ENCODE results near the gene PEX19.
A peak's percentile ranks its signal among the peaks of the same experiment; 100 is the strongest.

PEX19 gene

DNA sequence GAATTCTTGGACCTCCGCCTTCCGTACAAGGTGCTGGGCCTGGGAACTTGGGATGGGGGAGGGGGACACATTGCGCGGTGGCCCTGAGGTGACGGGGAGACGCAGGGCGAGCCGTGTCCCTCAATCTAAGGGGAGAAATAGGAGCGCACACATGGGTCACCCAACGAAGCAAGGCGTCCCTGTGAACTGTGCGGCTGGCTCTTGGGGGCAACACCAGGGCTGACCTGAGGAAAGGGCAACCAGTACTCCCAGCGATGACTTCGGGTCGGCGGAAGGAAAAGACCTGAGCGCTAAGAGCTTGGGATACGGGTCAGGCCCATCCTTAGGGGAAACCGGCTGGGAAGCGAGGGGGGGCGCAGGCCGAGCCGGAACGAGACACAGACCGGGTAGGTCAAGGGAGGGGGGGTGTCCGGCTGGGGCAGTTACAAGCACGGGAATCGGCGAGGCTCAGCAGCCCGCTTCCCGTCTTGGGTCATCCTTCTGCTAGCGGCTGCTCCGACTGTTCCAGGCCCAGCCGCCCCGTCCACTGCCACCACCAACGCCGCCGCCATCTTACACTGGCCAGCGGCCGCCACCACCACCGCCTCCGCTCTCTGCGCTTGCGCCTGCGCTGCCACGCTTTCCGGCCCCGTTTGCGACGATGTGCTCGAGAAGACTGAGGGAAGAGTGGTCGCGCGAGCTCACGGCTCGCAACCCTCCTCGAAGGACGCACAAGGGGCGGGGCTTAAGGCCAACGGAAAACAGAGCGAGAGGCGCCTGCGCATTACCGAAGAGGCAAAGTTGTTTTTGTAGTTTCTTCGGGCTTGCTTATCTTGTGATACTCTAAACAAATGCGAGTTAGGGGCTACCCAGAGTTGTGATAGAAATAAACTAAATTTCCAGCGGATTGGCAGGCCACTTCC, 22.8 kb downstream of the PEX19 start, which contains the start of gene DCAF8 (continued):
- TF ChIP-seq, protein P1, sequence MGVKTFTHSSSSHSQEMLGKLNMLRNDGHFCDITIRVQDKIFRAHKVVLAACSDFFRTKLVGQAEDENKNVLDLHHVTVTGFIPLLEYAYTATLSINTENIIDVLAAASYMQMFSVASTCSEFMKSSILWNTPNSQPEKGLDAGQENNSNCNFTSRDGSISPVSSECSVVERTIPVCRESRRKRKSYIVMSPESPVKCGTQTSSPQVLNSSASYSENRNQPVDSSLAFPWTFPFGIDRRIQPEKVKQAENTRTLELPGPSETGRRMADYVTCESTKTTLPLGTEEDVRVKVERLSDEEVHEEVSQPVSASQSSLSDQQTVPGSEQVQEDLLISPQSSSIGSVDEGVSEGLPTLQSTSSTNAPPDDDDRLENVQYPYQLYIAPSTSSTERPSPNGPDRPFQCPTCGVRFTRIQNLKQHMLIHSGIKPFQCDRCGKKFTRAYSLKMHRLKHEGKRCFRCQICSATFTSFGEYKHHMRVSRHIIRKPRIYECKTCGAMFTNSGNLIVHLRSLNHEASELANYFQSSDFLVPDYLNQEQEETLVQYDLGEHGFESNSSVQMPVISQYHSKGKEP (tag by site-specific recombination; IDR thresholded peaks at IDR 0.05) = 0 out of 2 replicates have a peak, but pooled peaks have one; percentile 7
- TF ChIP-seq, protein P2, sequence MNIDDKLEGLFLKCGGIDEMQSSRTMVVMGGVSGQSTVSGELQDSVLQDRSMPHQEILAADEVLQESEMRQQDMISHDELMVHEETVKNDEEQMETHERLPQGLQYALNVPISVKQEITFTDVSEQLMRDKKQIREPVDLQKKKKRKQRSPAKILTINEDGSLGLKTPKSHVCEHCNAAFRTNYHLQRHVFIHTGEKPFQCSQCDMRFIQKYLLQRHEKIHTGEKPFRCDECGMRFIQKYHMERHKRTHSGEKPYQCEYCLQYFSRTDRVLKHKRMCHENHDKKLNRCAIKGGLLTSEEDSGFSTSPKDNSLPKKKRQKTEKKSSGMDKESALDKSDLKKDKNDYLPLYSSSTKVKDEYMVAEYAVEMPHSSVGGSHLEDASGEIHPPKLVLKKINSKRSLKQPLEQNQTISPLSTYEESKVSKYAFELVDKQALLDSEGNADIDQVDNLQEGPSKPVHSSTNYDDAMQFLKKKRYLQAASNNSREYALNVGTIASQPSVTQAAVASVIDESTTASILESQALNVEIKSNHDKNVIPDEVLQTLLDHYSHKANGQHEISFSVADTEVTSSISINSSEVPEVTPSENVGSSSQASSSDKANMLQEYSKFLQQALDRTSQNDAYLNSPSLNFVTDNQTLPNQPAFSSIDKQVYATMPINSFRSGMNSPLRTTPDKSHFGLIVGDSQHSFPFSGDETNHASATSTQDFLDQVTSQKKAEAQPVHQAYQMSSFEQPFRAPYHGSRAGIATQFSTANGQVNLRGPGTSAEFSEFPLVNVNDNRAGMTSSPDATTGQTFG (tag by site-specific recombination; IDR thresholded peaks at IDR 0.05; ENCODE audit: borderline replicate concordance) = no peak
- TF ChIP-seq ZNF221 (tag by site-specific recombination; IDR thresholded peaks at IDR 0.05; ENCODE audit: borderline replicate concordance) (no peak), GLI2 (tag by site-specific recombination; IDR thresholded peaks at IDR 0.05; ENCODE audit: borderline replicate concordance, low read depth) (no peak), IKZF3 (tag by site-specific recombination; IDR thresholded peaks at IDR 0.05) (peak; percentile 85), ZXDB (tag by site-specific recombination; IDR thresholded peaks at IDR 0.05) (peak; percentile 72), SALL2 (tag by site-specific recombination; IDR thresholded peaks at IDR 0.05; ENCODE audit: borderline replicate concordance) (no peak), ZNF600 (tag by site-specific recombination; IDR thresholded peaks at IDR 0.05) (peak; percentile 81), ZNF394 (tag by site-specific recombination; IDR thresholded peaks at IDR 0.05; ENCODE audit: borderline replicate concordance) (0 out of 2 replicates have a peak, but pooled peaks have one; percentile 38), KLF1 (tag by site-specific recombination; IDR thresholded peaks at IDR 0.05) (peak; percentile 43; the same call in 1 of the 2 replicates), KLF9 (tag by site-specific recombination; IDR thresholded peaks at IDR 0.05; ENCODE audit: low read depth) (peak; percentile 51; the same call in 1 of the 2 replicates), ZNF146 (tag by site-specific recombination; IDR thresholded peaks at IDR 0.05) (peak; percentile 67), ZNF785 (tag by site-specific recombination; IDR thresholded peaks at IDR 0.05) (no peak), ZNF776 (tag by site-specific recombination; IDR thresholded peaks at IDR 0.05; ENCODE audit: borderline replicate concordance) (no peak), ZNF585B (tag by site-specific recombination; IDR thresholded peaks at IDR 0.05) (peak; percentile 37), EGR2 (tag by site-specific recombination; IDR thresholded peaks at IDR 0.05; ENCODE audit: low read depth) (peak; percentile 85), YY1 (tag by site-specific recombination; IDR thresholded peaks at IDR 0.05) (peak; percentile 97), ZNF76 (tag by site-specific recombination; IDR thresholded peaks at IDR 0.05; ENCODE audit: borderline replicate concordance, low read depth) (peak; percentile 91), ZNF549 (tag by site-specific recombination; IDR thresholded peaks at IDR 0.05) (no peak), ZNF707 (tag by site-specific recombination; IDR thresholded peaks at IDR 0.05) (no peak), GFI1B (tag by site-specific recombination; IDR thresholded peaks at IDR 0.05) (peak; percentile 70; the same call in 1 of the 2 replicates), GLIS1 (tag by site-specific recombination; IDR thresholded peaks at IDR 0.05) (peak; percentile 67; the same call in 1 of the 2 replicates), ZNF610 (tag by site-specific recombination; IDR thresholded peaks at IDR 0.05; ENCODE audit: borderline replicate concordance) (peak; percentile 64; the same call in 1 of the 2 replicates), ZNF404 (tag by site-specific recombination; IDR thresholded peaks at IDR 0.05) (no peak), ZNF660 (tag by site-specific recombination; IDR thresholded peaks at IDR 0.05) (peak; percentile 9; the same call in 1 of the 2 replicates)
- TF ChIP-seq, protein P3, sequence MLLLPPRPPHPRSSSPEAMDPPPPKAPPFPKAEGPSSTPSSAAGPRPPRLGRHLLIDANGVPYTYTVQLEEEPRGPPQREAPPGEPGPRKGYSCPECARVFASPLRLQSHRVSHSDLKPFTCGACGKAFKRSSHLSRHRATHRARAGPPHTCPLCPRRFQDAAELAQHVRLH (tag by site-specific recombination; IDR thresholded peaks at IDR 0.05) = no peak
- TF ChIP-seq, protein P4, sequence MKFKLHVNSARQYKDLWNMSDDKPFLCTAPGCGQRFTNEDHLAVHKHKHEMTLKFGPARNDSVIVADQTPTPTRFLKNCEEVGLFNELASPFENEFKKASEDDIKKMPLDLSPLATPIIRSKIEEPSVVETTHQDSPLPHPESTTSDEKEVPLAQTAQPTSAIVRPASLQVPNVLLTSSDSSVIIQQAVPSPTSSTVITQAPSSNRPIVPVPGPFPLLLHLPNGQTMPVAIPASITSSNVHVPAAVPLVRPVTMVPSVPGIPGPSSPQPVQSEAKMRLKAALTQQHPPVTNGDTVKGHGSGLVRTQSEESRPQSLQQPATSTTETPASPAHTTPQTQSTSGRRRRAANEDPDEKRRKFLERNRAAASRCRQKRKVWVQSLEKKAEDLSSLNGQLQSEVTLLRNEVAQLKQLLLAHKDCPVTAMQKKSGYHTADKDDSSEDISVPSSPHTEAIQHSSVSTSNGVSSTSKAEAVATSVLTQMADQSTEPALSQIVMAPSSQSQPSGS (tag by site-specific recombination; IDR thresholded peaks at IDR 0.05; ENCODE audit: low read depth) = no peak
- TF ChIP-seq, protein P5, sequence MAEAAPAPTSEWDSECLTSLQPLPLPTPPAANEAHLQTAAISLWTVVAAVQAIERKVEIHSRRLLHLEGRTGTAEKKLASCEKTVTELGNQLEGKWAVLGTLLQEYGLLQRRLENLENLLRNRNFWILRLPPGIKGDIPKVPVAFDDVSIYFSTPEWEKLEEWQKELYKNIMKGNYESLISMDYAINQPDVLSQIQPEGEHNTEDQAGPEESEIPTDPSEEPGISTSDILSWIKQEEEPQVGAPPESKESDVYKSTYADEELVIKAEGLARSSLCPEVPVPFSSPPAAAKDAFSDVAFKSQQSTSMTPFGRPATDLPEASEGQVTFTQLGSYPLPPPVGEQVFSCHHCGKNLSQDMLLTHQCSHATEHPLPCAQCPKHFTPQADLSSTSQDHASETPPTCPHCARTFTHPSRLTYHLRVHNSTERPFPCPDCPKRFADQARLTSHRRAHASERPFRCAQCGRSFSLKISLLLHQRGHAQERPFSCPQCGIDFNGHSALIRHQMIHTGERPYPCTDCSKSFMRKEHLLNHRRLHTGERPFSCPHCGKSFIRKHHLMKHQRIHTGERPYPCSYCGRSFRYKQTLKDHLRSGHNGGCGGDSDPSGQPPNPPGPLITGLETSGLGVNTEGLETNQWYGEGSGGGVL (tag by site-specific recombination; IDR thresholded peaks at IDR 0.05) = no peak
- TF ChIP-seq, protein P6, sequence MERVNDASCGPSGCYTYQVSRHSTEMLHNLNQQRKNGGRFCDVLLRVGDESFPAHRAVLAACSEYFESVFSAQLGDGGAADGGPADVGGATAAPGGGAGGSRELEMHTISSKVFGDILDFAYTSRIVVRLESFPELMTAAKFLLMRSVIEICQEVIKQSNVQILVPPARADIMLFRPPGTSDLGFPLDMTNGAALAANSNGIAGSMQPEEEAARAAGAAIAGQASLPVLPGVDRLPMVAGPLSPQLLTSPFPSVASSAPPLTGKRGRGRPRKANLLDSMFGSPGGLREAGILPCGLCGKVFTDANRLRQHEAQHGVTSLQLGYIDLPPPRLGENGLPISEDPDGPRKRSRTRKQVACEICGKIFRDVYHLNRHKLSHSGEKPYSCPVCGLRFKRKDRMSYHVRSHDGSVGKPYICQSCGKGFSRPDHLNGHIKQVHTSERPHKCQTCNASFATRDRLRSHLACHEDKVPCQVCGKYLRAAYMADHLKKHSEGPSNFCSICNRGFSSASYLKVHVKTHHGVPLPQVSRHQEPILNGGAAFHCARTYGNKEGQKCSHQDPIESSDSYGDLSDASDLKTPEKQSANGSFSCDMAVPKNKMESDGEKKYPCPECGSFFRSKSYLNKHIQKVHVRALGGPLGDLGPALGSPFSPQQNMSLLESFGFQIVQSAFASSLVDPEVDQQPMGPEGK (tag by site-specific recombination; IDR thresholded peaks at IDR 0.05) = peak; percentile 92
